Endothelial cell of umbilical vein (primary cell): Measurements from ENCODE around the gene RAB43.

Experiments
- MYC ChIP-seq: IDR thresholded peaks from one replicate; pipeline ENCODE4 v1.6.1; 2011; ENCODE audit warnings: mild to moderate bottlenecking, low read depth, low read length
- POLR2A ChIP-seq: IDR thresholded peaks from 2 replicates; pipeline ENCODE4 v1.6.1; 2012; ENCODE audit warnings: low read depth, mild to moderate bottlenecking, control low read depth, low read length
- TF ChIP-seq, protein P1 (sequence below), 2 donors: IDR thresholded peaks; 1 replicate in 1 of 2; 2 replicates in 1 of 2; pipeline ENCODE4 v1.5.1; 2011; ENCODE audit warnings: low read length in 2 of 2, mild to moderate bottlenecking in 2 of 2, moderate library complexity in 2 of 2, control low read depth in 1 of 2, inconsistent platforms in 1 of 2, low read depth in 1 of 2; ENCODE audit not compliant: insufficient read depth in 1 of 2; ENCODE audit errors: extremely low read depth in 1 of 2
- TF ChIP-seq, protein P2 (sequence below): IDR thresholded peaks from 2 replicates; pipeline ENCODE4 v1.6.1; 2011; ENCODE audit not compliant: insufficient read depth, insufficient read length

- TF ChIP-seq, protein P1, sequence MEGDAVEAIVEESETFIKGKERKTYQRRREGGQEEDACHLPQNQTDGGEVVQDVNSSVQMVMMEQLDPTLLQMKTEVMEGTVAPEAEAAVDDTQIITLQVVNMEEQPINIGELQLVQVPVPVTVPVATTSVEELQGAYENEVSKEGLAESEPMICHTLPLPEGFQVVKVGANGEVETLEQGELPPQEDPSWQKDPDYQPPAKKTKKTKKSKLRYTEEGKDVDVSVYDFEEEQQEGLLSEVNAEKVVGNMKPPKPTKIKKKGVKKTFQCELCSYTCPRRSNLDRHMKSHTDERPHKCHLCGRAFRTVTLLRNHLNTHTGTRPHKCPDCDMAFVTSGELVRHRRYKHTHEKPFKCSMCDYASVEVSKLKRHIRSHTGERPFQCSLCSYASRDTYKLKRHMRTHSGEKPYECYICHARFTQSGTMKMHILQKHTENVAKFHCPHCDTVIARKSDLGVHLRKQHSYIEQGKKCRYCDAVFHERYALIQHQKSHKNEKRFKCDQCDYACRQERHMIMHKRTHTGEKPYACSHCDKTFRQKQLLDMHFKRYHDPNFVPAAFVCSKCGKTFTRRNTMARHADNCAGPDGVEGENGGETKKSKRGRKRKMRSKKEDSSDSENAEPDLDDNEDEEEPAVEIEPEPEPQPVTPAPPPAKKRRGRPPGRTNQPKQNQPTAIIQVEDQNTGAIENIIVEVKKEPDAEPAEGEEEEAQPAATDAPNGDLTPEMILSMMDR (IDR thresholded peaks at IDR 0.05; ENCODE audit: extremely low read depth in 1 of 2, insufficient read depth in 1 of 2, low read depth in 1 of 2, low read length in 2 of 2): no peak
- TF ChIP-seq MYC (no peak), POLR2A (no peak)
- TF ChIP-seq, protein P2, sequence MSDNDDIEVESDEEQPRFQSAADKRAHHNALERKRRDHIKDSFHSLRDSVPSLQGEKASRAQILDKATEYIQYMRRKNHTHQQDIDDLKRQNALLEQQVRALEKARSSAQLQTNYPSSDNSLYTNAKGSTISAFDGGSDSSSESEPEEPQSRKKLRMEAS: no peak
Measured at GRCh38 chr3:129050556-129051295, 70.9 kb downstream of the RAB43 start.
